Transverse colon (tissue), 3 donors: ENCODE results near the gene IFT122.
"Not testable (repeated sequence)": the region's sequence is repeated elsewhere in the genome, so short reads cannot be mapped to it uniquely, and the experiment has no call there.

ENCODE experiments used
- POLR2A ChIP-seq: fragments of 450-650 bp; IDR thresholded peaks from one replicate; pipeline ENCODE4 v1.6.1; 2016; ENCODE audit warnings: antibody characterized with exemption, mild to moderate bottlenecking, moderate library complexity
- TF ChIP-seq, protein P1 (sequence below), 5 experiments: fragments of 200-600 bp in 3 of 5; fragments of 450-650 bp in 2 of 5; sonication (generic) in 3 of 5; IDR thresholded peaks; 1 replicate in 2 of 5; 2 replicates in 3 of 5; pipeline ENCODE4 v1.5.1; 2016 to 2017; ENCODE audit warnings: antibody characterized with exemption in 5 of 5, inconsistent platforms in 3 of 5, mild to moderate bottlenecking in 2 of 5, moderate library complexity in 1 of 5

DNA sequence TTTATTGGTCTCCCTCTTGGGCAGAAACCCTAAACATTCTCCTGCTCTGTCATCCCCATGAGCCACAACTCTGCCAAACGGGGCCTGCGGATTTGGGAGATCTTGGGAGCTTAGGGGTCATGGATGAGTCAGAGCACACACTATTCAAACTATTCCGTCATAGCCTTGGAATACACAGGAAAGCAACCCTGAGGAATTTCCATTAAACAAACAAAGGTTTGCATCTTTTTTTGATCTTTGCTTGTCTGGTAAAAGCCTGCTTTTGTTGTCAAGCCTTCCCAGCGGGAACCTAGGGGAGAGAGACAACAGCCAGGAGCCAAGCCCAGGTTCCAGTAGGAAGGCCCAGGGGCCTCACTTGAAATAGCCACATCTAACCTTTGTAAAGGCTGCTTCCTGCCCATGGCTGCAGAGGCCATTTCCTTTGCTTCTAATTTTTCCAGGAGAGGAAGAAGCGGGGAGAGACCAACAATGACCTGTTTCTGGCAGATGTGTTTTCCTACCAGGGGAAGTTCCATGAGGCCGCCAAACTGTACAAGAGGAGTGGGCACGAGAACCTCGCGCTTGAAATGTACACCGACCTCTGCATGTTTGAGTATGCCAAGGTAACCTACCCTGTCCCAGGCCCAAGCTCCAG lies 55.1 kb downstream of the IFT122 start:
- TF ChIP-seq, protein P1, sequence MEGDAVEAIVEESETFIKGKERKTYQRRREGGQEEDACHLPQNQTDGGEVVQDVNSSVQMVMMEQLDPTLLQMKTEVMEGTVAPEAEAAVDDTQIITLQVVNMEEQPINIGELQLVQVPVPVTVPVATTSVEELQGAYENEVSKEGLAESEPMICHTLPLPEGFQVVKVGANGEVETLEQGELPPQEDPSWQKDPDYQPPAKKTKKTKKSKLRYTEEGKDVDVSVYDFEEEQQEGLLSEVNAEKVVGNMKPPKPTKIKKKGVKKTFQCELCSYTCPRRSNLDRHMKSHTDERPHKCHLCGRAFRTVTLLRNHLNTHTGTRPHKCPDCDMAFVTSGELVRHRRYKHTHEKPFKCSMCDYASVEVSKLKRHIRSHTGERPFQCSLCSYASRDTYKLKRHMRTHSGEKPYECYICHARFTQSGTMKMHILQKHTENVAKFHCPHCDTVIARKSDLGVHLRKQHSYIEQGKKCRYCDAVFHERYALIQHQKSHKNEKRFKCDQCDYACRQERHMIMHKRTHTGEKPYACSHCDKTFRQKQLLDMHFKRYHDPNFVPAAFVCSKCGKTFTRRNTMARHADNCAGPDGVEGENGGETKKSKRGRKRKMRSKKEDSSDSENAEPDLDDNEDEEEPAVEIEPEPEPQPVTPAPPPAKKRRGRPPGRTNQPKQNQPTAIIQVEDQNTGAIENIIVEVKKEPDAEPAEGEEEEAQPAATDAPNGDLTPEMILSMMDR (IDR thresholded peaks at IDR 0.05), result not testable (repeated sequence)
- not testable (repeated sequence) for TF ChIP-seq POLR2A
